ENCODE data around the gene TRAPPC2L.

TRAPPC2L gene

GRCh38 chr16:88861359-88861758, 4.4 kb downstream of the TRAPPC2L start:
- Histone ChIP-seq H3K4me3 (no peak overlapping the region), H3K27ac (no peak overlapping the region)
- no peak for DNase-seq (ENCODE audit: low spot score)
- no peak for TF ChIP-seq CTCF (IDR thresholded peaks at IDR 0.05)

DNA sequence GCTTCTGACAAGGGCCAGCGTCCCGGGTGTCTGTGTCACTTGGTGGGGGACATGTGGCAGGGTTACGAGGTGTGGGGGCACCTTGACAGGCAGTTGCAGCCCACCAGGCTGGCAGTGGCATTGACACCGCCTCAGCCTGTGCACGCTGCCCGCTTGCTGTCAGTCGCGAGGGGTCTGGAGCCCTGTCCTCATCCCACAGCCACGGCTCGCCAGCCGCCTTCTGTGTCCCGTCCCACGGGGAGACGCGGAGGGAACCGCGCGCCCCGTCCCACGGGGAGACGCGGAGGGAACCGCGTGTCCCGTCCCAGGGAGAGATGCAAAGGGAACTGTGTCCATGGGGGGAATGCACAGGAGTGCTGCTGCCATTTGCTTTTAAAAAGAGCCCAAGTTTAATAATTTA, 6.0 kb downstream of the TRAPPC2L start:
- no peak for TF ChIP-seq CTCF (IDR thresholded peaks at IDR 0.05)
- DNase-seq (ENCODE audit: low spot score): no peak
- Histone ChIP-seq H3K27ac (no peak overlapping the region), H3K4me3 (no peak overlapping the region)

- DNase-seq (ENCODE audit: low spot score): no peak
- Histone ChIP-seq H3K4me3 (no peak overlapping the region), H3K27ac (no peak overlapping the region)
- TF ChIP-seq CTCF (IDR thresholded peaks at IDR 0.05): no peak
Observed at GRCh38 chr16:88863426-88863825, 6.5 kb downstream of the TRAPPC2L start.

GRCh38 chr16:88864099-88864498, 7.2 kb downstream of the TRAPPC2L start:
- no peak for TF ChIP-seq CTCF (IDR thresholded peaks at IDR 0.05)

GRCh38 chr16:88864521-88864920, 7.6 kb downstream of the TRAPPC2L start:
- H3K27ac ChIP-seq: no peak overlapping the region
- TF ChIP-seq CTCF (IDR thresholded peaks at IDR 0.05): no peak
- no peak for DNase-seq (ENCODE audit: low spot score)
- no peak overlapping the region for H3K4me3 ChIP-seq

More at GRCh38 chr16:88864099-88864498, 7.2 kb downstream of the TRAPPC2L start:
- H3K27ac ChIP-seq: no peak overlapping the region
- no peak overlapping the region for H3K4me3 ChIP-seq
- DNase-seq (ENCODE audit: low spot score): no peak

GRCh38 chr16:88865310-88865709, 8.4 kb downstream of the TRAPPC2L start:
- no peak for DNase-seq (ENCODE audit: low spot score)
- Histone ChIP-seq H3K27ac (no peak overlapping the region), H3K4me3 (no peak overlapping the region)
- TF ChIP-seq CTCF (IDR thresholded peaks at IDR 0.05): no peak

DNA sequence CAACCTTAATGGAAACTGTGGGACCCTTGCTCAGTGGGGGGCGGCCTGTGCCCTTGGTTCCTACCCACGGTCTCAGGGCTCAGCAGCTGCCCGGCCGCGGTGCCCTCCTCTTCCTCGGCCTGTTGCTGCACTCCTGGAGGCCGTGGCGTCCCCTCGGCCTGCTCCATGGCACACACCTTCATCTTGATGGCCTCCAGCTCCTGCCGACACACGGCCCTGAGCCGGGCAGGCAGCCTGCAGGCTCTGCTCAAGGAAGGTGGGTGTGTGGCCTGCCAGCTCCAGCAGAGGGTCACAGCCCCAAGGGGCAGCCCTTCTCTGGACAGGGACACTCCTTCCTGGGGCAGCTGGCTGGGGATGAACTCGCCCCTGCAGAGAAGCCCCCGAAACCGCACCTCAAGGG, 8.8 kb downstream of the TRAPPC2L start:
- no peak for TF ChIP-seq CTCF (IDR thresholded peaks at IDR 0.05)
- H3K4me3 ChIP-seq: no peak overlapping the region
- DNase-seq (ENCODE audit: low spot score): no peak
- no peak overlapping the region for H3K27ac ChIP-seq

Data from coronary artery (tissue), 2 donors.